Upper lobe of left lung (tissue), 6 donors: Measurements from ENCODE around the gene ADAP1. TPM values are rescaled to one million over a fixed set of nuclear protein-coding genes. Genes with fewer than 3 reads are reported as not detected.

Experiments
- ATAC-seq, 2 donors: fragments of 200-7000 bp; cut with Tn5 transposase; one replicate each; pipeline ENCODE4 v1.9.1; 2022; ENCODE audit warnings: mild to moderate bottlenecking in 2 of 2, moderate library complexity in 2 of 2; ENCODE audit not compliant: low FRiP score in 2 of 2
- DNase-seq, 2 donors: peaks; one replicate each; pipeline ENCODE4 v3.0.0-alpha.2; 2019 to 2020
- H3K27ac ChIP-seq, 4 donors: fragments of 200-600 bp; sonication (generic); one replicate each; pipeline ENCODE4 v1.5.1; 2016 to 2019
- H3K27me3 ChIP-seq, 4 donors: fragments of 200-600 bp; sonication (generic); one replicate each; pipeline ENCODE4 v1.5.1; 2017 to 2019
- H3K36me3 ChIP-seq, 4 donors: fragments of 200-600 bp; sonication (generic); one replicate each; pipeline ENCODE4 v1.5.1; 2016 to 2019
- H3K4me1 ChIP-seq, 4 donors: fragments of 200-600 bp; sonication (generic); one replicate each; pipeline ENCODE4 v1.5.1; 2018 to 2019
- H3K4me3 ChIP-seq, 4 donors: fragments of 200-600 bp; sonication (generic); one replicate each; pipeline ENCODE4 v1.5.1; 2017 to 2019; ENCODE audit warnings: mild to moderate bottlenecking in 2 of 4, moderate library complexity in 1 of 4
- H3K9me3 ChIP-seq, 4 donors: fragments of 200-600 bp; sonication (generic); one replicate each; pipeline ENCODE4 v1.5.1; 2018 to 2019
- CTCF ChIP-seq, 6 experiments: fragments of 450-650 bp in 4 of 6; fragments of 200-600 bp in 2 of 6; sonication (generic) in 2 of 6; IDR thresholded peaks; one replicate each; pipeline ENCODE4 v1.5.1; 2016 to 2019; ENCODE audit warnings: antibody characterized with exemption in 6 of 6
- EP300 ChIP-seq, 4 donors: sonication (generic); formaldehyde crosslinking; IDR thresholded peaks; one replicate each; pipeline ENCODE4 v1.5.1; 2017; ENCODE audit warnings: antibody characterized with exemption in 4 of 4, control low read depth in 2 of 4
- POLR2A ChIP-seq, 4 donors: fragments of 450-650 bp; IDR thresholded peaks; one replicate each; pipeline ENCODE4 v1.5.1; 2016 to 2017; ENCODE audit warnings: antibody characterized with exemption in 4 of 4, mild to moderate bottlenecking in 2 of 4
- POLR2AphosphoS5 ChIP-seq, 2 donors: sonication (generic); formaldehyde crosslinking; IDR thresholded peaks; one replicate each; pipeline ENCODE4 v1.5.1; 2017; ENCODE audit warnings: antibody characterized with exemption in 2 of 2
- WGBS, 2 donors: methylation state at CpG; one replicate each; pipeline ENCODE4 v1.1.5; 2017 to 2018; 5-methylcytosine and 5-hydroxymethylcytosine counted together
- total RNA-seq, 6 donors: library from RNA; depleted of rRNA in 4 of 6; stranded (reverse); fragments of >200 nt in 4 of 6; gene quantifications; one replicate each; pipeline versions ENCODE4 v1.1.0 to v1.2.1, GENCODE V29; 2016 to 2021
- donor health status: DM: no; HTN: no; CAD: no; lungs with moderate emphysema.
- donor health status: DM: no; HTN: yes; CAD: no; lungs with severe emphysema.

The ADAP1 gene
- total RNA-seq, 6 donors from 2014 or later: 31.0 to 109 (median 37.5) TPM

GRCh38 chr7:920351-921070 is 34.0 kb downstream of the ADAP1 start:
- 83 to 90% methylated on average over 32 to 40 of the region's 40 CpGs for WGBS, 2 donors
- no peaks in the 10 kb centered on the region for H3K9me3 ChIP-seq
- TF ChIP-seq CTCF (IDR thresholded peaks at IDR 0.05): no peak
- no peak for TF ChIP-seq POLR2A (IDR thresholded peaks at IDR 0.05)
- TF ChIP-seq EP300 (IDR thresholded peaks at IDR 0.05): no peak
- TF ChIP-seq POLR2AphosphoS5 (IDR thresholded peaks at IDR 0.05): no peak
- peak in 1 of 2 donors; percentile 84 for DNase-seq
- H3K4me1 ChIP-seq: peaks cover 7 to 31% (median 26%) of the 10 kb centered on the region in 4 donors
- no peak overlapping the region for H3K27ac ChIP-seq
- H3K36me3 ChIP-seq: no peaks in the 10 kb centered on the region
- H3K4me3 ChIP-seq: no peak overlapping the region
- ATAC-seq: no peak
- H3K27me3 ChIP-seq: no peaks in the 10 kb centered on the region

- TF ChIP-seq CTCF (IDR thresholded peaks at IDR 0.05) (no peak), EP300 (IDR thresholded peaks at IDR 0.05) (no peak), POLR2A (IDR thresholded peaks at IDR 0.05) (no peak)
- WGBS, 2 donors: 78 to 91% methylated on average over 23 to 25 of the region's 26 CpGs
- Histone ChIP-seq H3K27ac (no peak overlapping the region), H3K9me3 (no peaks in the 10 kb centered on the region), H3K36me3 (peaks cover 0 to 3% (median 0%) of the 10 kb centered on the region in 4 donors), H3K4me3 (no peak overlapping the region), H3K4me1 (peaks cover 7 to 29% (median 23%) of the 10 kb centered on the region in 4 donors), H3K27me3 (no peaks in the 10 kb centered on the region)
- no peak for ATAC-seq
- no peak for DNase-seq
Observed at GRCh38 chr7:919924-920341, 34.5 kb downstream of the ADAP1 start.

GRCh38 chr7:919114-919442 is 35.4 kb downstream of the ADAP1 start:
- no peak for ATAC-seq
- no peaks in the 10 kb centered on the region for H3K27me3 ChIP-seq
- DNase-seq: peak in 1 of 2 donors; percentile 73
- no peak for TF ChIP-seq CTCF (IDR thresholded peaks at IDR 0.05)
- TF ChIP-seq POLR2A (IDR thresholded peaks at IDR 0.05): no peak
- TF ChIP-seq POLR2AphosphoS5 (IDR thresholded peaks at IDR 0.05): no peak
- no peak for TF ChIP-seq EP300 (IDR thresholded peaks at IDR 0.05)
- H3K4me3 ChIP-seq: no peak overlapping the region
- peaks cover 0 to 3% (median 0%) of the 10 kb centered on the region in 4 donors for H3K36me3 ChIP-seq
- no peaks in the 10 kb centered on the region for H3K9me3 ChIP-seq
- H3K4me1 ChIP-seq: peaks cover 7 to 25% (median 17%) of the 10 kb centered on the region in 4 donors
- WGBS, 2 donors: 80 to 95% methylated on average over 3 to 6 of the region's 13 CpGs
- no peak overlapping the region for H3K27ac ChIP-seq

GRCh38 chr7:918441-919113 is 35.9 kb downstream of the ADAP1 start:
- ATAC-seq (no peak), DNase-seq (peak; percentile 15 to 54)
- Histone ChIP-seq H3K27me3 (no peaks in the 10 kb centered on the region), H3K4me1 (peaks cover 5 to 22% (median 15%) of the 10 kb centered on the region in 4 donors), H3K27ac (no peak overlapping the region), H3K36me3 (peaks cover 0 to 3% (median 0%) of the 10 kb centered on the region in 4 donors), H3K9me3 (no peaks in the 10 kb centered on the region), H3K4me3 (no peak overlapping the region)
- 84% methylated on average over 15 to 20 of the region's 21 CpGs for whole genome bisulfite sequencing, 2 donors
- no peak for TF ChIP-seq POLR2A (IDR thresholded peaks at IDR 0.05)
- no peak for TF ChIP-seq POLR2AphosphoS5 (IDR thresholded peaks at IDR 0.05)
- no peak for TF ChIP-seq EP300 (IDR thresholded peaks at IDR 0.05)
- no peak for TF ChIP-seq CTCF (IDR thresholded peaks at IDR 0.05)
